NCI-H1694 (cell line): Measurements from ENCODE around the gene ANKRD33.

Experiments used
- DNase-seq: peaks from one replicate; lab custom pipeline; 2025; lab: John Stamatoyannopoulos, UW

The ANKRD33 gene

DNA sequence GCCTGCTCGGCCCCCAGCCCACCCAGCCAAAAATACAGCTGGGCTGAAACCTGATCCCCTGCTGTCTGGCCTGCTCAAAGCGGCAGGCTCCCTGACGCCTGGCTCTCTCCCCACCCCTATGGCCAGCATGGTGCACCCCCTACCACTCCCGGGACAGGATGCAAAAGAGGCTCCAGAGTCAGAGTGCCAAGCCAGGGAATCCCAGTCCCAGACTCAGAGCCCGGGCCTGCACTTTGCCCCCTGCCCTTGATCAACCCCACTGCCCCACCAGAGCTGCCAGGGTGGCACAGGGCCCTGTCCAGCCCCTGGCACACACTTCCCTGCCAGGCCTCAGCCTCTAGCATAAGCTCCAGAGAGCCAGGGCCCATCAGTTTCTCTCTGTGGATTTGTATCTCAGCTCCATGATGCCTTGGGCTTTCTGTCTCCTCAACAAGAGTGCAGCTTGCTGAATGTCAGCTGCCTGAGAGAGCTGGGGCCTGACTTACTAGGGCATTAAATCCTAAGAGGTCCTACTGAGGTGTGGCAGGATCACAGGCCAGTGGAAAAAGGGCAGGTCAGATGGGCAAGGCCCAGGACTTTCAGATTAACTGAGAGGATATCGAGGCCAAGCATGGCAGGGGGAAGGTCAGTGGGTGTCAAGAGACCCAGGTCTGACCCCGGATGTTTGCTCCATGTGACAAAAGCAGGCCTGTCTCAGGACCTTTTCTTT is 33.3 kb downstream of the ANKRD33 start:
- no peak for DNase-seq

DNA sequence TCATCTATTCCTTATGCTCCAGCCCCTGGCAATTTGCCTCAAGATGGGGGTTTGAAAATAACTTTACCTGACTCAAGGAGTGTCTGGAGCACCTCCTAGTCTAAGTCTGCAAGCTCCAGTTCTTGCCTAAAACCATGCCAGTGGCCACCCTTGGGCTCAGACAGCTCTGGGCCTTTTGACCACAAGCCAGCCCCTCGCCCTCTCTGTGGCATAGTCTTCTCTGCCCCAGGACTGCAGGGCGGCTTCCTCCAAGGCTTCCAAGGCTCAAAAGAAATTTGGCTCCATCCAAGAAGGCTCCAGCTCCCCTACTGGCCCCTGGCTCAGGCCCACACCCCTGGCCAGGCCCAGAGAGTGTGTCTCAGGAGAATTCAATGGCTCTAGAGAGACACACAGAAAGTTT is 34.2 kb downstream of the ANKRD33 start:
- no peak for DNase-seq

DNA sequence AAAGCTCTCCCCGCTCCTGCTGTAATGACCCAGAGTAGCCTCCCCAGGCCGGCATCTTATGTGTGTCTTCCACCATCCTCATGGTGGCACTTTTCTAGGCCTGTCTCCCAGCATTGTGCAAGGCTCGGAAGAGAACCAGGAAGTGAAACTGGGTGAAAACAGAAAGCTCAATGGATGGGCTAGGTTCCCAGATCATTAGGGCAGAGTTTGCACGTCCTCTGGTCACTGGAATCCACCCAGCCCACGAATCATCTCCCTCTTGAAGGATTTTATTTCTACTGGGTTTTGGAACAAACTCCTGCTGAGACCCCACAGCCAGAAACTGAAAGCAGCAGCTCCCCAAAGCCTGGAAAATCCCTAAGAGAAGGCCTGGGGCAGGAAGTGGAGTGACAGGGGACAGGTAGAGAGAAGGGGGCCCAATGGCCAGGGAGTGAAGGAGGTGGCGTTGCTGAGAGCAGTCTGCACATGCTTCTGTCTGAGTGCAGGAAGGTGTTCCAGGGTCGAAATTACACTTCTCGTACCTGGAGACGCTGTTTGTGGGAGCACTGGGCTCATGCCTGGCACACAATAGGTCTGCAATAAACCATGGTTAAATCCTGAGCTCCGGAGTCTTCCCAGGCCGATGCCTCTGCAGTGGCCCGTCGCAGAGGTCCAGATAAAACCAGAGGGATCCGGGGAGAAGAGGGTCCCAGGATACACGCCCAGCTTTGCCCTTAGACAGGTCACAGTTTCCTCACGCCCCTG is 35.0 kb downstream of the ANKRD33 start:
- DNase-seq = no peak

DNA sequence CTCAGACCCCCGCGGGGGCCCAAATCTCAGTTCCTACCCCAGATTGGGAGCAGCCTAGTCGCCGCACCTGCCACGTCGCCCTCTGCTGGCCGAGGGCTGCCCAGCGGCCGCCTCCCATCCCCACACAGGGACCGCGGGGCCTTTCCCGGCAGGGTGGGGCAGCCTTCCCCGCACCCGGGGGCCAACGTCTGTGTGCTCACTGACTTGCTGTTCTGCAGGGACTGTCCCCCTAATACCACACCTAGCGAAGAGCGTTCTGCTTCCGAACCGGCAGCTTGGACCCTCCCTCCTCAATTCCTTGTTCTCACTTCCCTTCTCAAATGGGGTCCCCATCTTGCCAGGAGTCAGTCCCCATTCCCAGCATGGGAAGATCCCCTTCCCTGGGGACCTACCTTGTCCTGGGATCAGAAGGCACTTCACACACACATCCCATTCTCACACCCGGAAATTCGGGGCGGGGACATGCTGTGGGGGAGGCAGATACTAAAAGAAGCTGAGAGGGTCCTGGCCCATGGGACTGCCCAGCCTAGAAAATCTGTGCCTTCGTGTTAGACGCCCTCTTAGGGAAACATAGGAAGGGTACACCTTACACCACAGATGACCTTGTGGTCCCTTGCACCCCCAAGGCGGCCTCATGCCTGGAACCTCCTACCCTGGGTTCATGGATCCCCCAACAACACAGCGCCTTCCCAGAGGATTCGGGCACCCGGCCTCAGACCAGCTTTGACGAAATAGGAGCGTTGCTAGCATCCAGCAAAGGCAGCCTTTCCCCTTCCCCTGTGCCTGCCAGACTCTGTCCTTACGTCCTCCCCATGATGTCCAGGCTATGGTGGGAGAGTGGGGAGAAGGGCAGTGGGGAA is 35.8 kb downstream of the ANKRD33 start:
- DNase-seq = no peak

DNA sequence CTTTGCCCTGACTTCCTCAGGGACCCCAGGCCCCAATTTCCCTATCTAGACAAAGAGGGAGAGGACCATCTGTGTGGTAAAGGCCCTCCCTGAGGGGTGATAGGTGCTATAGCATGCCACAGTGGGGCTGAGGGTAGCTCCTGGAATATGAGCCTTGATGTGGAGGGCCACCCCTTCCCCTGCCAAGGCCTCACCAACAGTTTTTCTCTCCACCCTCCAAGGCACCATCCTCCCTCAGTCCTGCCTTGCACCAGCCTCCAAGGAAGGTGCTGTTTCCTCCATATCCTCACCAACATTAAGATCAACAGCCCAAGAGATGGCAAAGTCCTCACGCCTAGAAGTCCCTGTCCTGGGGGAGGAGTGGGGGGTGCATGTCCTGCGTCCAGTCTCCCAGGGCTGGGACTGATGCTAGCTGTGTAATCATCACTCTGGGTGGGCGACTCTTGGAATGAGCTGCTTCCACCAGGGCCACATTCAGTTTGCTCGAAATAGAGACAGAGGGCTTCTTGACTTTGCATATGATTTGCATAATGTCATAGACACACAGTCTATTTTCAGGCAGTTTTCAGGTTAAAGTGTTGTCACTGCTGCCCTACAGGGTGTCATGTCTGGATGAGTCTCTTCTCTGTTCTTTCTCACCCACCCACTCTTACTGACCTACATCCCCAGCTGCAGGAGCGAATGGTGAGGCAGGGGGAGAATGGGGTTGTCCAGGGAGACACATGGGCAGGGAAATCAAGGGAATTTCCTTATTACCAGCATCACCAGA is 36.8 kb downstream of the ANKRD33 start:
- DNase-seq = no peak

DNA sequence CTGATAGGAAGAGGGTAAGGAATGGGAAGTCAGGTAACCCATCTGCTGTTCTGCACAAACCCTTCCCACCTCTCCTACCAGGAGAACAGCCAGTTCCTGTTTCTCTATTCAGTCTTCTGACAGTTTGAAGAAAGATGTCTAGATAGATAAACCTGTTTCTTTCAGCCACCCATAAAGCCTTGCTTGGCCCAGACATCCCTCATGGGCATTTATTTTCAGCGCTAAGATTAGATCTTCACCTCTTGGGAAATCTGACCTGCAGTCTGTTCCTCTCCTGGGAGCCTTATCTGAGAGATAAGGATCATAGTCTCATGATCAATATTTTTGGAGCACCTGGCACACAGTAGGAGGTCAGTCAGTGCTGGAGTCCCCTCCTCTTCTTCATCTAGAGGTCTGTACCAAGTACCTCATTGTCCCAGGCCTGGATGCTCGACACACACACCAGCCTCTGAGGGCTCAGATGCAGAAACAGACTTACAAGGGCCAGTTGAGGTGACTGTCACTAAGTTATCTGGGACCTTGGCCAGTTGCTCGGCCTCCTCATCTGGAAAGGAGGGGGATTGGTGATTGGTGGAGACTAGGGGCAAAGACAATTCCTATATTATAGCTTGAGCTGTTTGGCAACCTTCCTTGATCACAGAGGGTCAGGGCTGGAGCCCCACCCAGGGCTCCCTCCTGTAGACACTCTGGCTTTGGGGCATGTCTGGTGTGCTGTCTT is 37.6 kb downstream of the ANKRD33 start:
- no peak for DNase-seq

DNA sequence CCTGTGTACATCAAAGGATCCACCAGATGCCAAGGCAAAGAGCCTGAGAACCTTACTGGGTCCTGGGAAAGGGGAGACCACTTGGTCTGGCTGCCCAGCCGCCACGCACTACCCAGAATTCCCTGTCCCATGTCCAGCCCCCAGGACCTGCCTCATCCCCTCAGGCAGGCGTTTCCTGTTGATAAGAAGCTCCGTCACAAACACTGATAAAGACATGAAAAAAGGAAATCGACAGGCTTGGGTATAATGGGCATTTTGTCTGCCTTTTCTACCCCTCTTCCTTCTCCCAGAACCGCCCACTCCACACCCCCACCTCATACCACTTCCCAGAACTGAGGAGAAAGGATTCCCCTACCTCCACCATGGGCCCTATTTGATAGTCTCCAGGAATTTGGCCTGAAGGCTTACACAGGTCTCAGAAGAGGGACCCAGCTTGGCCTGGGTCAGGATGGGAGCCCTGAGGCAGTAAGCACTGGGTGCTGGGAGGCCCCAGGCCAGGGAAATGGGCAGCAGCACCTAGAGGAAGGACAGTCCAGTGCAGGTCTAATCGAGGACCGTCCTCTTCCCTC is 38.2 kb downstream of the ANKRD33 start:
- no peak for DNase-seq

DNA sequence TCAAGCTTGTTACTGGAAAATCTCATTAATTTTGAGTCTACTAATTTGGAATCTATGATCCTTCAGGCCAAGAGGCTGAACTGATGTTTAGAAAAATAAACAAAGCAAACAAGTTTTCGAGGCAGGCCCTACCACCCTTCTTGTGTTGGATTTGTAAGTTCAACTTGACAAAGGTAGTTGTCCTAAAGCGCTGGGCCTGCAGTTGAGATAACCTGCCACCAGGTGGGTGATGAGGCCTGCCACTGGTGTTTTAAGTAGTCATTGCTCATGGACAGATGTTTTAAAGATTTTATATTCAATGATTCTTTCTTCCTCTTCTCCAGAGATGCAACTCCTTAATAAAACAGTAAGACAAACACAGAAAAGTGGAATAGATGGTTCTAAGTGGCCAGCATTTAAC is 38.8 kb downstream of the ANKRD33 start:
- no peak for DNase-seq

DNA sequence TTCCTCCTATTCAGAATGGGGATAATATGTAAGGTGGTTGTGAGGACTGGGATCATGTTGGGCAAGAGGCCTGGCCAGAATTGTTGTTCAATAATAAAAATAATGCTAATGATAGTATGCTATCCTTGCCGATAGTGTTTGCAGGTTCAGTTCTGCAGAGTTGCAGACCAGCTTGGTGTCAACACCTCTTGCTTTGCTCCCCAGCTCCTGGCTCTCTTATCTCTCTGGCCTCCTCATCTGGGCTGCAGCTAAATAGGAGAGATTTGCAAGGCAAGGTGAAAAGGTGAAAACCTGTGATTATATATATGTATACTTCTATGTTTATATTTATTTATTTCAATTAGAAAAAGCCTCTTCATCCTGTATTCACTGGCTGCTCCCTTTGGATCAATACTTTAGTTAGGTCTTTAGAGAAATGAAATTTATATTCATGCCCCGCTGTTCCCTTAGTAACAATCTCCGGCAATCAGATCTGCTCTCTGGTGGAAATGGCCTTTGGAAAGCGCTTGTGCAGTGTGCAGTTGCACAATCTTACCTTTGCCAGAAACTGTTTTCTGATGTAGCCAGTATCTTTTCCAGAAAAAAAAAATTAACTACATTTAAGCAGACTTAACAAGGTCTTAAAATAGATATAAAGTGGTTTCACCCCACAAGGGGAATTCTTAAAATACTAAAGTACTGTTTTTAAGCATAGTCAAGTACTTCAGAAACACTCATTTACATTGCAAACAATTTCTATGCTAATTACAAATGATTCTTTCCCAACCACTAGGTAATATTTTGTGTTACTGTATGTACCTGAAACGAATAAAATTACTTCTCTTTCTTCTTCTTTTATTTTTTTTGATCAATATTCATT is 44.5 kb downstream of the ANKRD33 start:
- DNase-seq = no peak

DNA sequence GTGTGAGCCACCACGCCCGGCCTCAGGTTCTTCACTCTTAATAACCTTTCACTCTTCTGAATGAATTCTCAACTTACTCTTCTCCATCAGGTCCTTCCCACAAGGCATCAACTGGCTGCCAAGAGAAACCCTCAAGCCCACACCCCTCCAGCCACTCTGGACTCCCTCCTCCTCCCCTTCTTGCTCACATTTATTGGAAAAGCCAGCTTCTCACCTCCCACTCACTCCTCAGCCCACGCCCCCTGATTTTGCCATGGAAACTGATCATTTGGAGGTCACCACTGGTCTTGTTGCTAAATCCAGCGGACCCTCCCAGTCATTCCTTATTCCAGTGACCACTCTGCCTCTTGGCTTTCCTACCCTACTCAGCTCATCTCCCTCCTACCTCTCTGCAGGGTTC is 46.2 kb downstream of the ANKRD33 start:
- DNase-seq = no peak

DNA sequence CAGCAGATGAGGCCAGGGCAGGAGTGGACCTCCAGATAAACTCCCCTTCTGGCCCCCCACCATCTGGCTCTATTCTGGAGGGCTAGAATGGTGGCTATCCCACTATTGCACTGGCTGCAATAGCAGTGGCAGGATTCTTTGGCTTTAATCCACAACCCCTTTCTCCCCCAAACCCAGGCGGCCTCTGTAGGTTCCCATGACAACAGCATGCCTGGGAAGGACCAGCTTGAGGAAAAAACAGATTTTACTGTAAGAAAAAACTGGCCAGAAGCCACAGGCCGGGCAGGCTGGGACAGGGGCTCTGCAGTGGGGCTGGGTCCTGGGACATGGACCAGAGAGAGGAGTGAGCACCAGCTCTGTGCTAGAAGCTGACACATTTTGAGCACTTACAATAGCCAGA is 50.0 kb downstream of the ANKRD33 start:
- no peak for DNase-seq

DNA sequence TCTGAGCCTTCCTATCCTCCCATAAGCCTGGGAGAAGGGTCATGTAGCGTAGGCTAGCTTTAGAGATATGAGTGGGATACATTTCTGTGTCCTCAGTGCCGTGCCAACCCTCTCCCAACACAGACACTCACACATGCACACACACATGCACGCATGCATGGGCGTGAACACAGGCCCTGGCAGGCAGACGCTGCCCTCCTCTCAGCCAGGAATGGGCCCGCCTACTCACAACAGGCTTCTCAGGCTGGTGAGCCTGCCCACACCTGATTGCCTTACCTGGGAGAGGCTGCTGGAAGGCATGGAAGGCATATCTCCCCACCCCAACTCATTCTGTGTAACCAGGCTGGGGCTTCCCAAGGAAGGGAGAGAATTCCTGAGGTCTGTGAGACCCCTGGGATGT is 50.8 kb downstream of the ANKRD33 start:
- no peak for DNase-seq

DNA sequence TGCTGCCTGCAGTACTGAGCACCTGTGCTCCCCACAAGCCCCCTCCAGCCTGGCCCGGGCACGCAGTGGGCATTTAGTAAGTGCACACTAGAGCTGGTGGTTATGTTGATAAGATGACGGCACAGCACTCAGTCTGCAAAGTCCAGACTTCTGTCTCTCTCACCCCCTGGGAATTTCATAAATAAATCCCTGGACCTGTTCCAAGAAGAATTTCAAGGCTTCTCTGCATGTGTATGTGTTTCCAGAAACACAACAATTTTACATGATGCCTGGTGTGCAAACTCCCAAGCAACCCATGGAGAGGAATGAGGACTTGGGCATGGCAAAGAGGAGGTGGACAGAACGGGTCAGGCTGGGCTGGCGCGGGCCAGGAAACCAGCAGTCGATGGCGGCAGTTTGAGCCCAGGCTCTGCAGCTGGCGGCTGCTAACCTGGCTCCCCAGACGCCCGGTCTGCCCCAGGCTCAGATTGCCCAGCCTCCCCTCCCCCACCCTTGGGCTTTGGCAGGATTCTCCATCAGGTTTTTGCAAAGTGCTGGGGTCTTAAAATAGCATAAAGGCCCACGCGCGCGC is 53.2 kb downstream of the ANKRD33 start:
- DNase-seq = peak; percentile 28
